Left lung (tissue), 10 donors: ENCODE data around the gene SCN1A. TPM values are rescaled to one million over a fixed set of nuclear protein-coding genes. Genes with fewer than 3 reads are reported as not detected.
A peak's percentile ranks its signal among the peaks of the same experiment; 100 is the strongest.

Experiments
- ATAC-seq: fragments of 200-7000 bp; cut with Tn5 transposase; one replicate; pipeline ENCODE4 v1.9.1; 2020; ENCODE audit warnings: moderate library complexity
- DNase-seq, 4 donors: peaks; one replicate each; pipeline ENCODE4 v3.0.0-alpha.2; 2013 to 2020
- H3K27ac ChIP-seq, 2 donors: fragments of 200-600 bp; sonication (generic) in 1 of 2; one replicate each; pipeline versions ENCODE4 v1.5.0 to v1.8.0; 2020 to 2021
- H3K27me3 ChIP-seq, 2 donors: fragments of 200-600 bp; sonication (generic) in 1 of 2; one replicate each; pipeline versions ENCODE4 v1.5.0 to v1.8.0; 2020 to 2021
- H3K36me3 ChIP-seq, 2 donors: fragments of 200-600 bp; sonication (generic) in 1 of 2; one replicate each; pipeline versions ENCODE4 v1.5.0 to v1.8.0; 2020 to 2021
- H3K4me1 ChIP-seq, 2 donors: fragments of 200-600 bp; one replicate each; pipeline ENCODE4 v1.8.0; 2021
- H3K4me3 ChIP-seq, 2 donors: fragments of 200-600 bp; sonication (generic) in 1 of 2; one replicate each; pipeline versions ENCODE4 v1.5.0 to v1.8.0; 2020 to 2021; ENCODE audit warnings: mild to moderate bottlenecking in 1 of 2
- H3K9me3 ChIP-seq, 2 donors: fragments of 200-600 bp; sonication (generic) in 1 of 2; one replicate each; pipeline versions ENCODE4 v1.5.0 to v1.8.0; 2020 to 2021
- CTCF ChIP-seq, 2 donors: fragments of 200-600 bp; sonication (generic) in 1 of 2; IDR thresholded peaks; one replicate each; pipeline versions ENCODE4 v1.5.0 to v1.8.0; 2021; ENCODE audit warnings: antibody characterized with exemption in 2 of 2
- intact Hi-C, 2 donors: fragments of 100-400 bp; cut with DNase I; formaldehyde crosslinking; loops; one replicate each; pipeline versions ENCODE4 v1.11.2 to v1.14.2; 2022
- polyA plus RNA-seq, 6 donors: library from polyadenylated mRNA; unstranded; fragments of 120-200 nt; gene quantifications; one replicate each; pipeline ENCODE4 v1.2.1, GENCODE V29; 2013; ENCODE audit not compliant: insufficient read length in 6 of 6
- total RNA-seq, 2 donors: library from RNA; stranded (reverse); fragmentation: NEBNext Ultra II Directional; extraction: Animal tissue kit (Norgen Biotek cat#: 25700); gene quantifications; one replicate each; pipeline ENCODE4 v1.2.1, GENCODE V29; 2021
- donor health status: DM: no; HTN: yes; CAD: no.
- donor health status: DM: no; HTN: no; CAD: no.

Gene SCN1A
- total and polyA plus RNA-seq, 8 donors: 0.60 to 18.0 (median 1.5) TPM

GRCh38 chr2:166128156-166128505 lies 311 bp upstream of the SCN1A start:
- Histone ChIP-seq H3K27ac (no peak overlapping the region), H3K9me3 (no peaks in the 10 kb centered on the region), H3K36me3 (no peaks in the 10 kb centered on the region), H3K4me3 (no peak overlapping the region), H3K4me1 (no peaks in the 10 kb centered on the region), H3K27me3 (no peaks in the 10 kb centered on the region)
- intact Hi-C loops: loop anchor here in 1 of 2 donors (5.0 kb wide), 1 partner anchor 71 kb away; no protein-coding TSS in a partner anchor
- TF ChIP-seq CTCF (IDR thresholded peaks at IDR 0.05): no peak
- DNase-seq: no peak
- no peak for ATAC-seq

DNA sequence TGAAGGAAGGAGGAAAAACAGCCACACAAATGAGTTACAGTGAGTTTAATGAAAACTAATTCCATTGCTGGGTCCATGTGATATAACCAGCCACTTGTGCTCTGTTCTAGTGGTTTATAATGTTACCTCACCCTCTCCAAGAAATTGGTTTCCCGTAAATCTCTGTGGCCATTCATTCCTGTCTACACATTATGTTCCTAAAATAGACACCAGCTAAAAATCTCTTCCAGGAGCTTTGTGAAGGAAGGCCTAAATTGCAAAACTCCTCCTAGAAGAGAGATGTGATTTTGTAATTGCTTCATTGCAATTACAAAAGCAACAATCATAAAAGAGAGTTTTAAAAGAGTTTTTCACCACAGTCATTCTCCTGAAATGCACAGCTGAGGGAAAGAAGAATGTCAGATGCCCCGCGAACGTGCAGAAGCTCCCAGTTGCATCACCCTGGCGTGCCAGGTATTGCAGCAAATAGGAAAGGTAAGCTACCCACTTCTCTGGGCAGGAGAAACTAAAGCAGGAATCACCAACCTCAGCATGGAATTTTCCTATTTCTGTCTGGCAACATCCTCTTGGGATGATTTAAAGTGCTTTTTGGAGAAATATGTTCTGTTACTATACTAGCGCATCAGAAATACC lies 1.7 kb downstream of the SCN1A start:
- TF ChIP-seq CTCF (IDR thresholded peaks at IDR 0.05): no peak
- Histone ChIP-seq H3K4me3 (peak overlapping the region in 1 of 2 donors; percentile 30), H3K36me3 (no peaks in the 10 kb centered on the region), H3K27me3 (no peaks in the 10 kb centered on the region), H3K27ac (peak overlapping the region; percentile 29 to 73), H3K4me1 (no peaks in the 10 kb centered on the region), H3K9me3 (no peaks in the 10 kb centered on the region)
- intact Hi-C loops: loop anchor here in 1 of 2 donors (5.0 kb wide), 1 partner anchor 69 kb away; no protein-coding TSS in a partner anchor
- ATAC-seq: peak; percentile 75
- no peak for DNase-seq

GRCh38 chr2:166125557-166125956 lies 2.3 kb downstream of the SCN1A start:
- DNase-seq (no peak), ATAC-seq (peak; percentile 81)
- Histone ChIP-seq H3K36me3 (no peaks in the 10 kb centered on the region), H3K27ac (peak overlapping the region; percentile 29 to 73), H3K27me3 (no peaks in the 10 kb centered on the region), H3K9me3 (no peaks in the 10 kb centered on the region), H3K4me3 (no peak overlapping the region), H3K4me1 (no peaks in the 10 kb centered on the region)
- intact Hi-C loops: loop anchor here in 1 of 2 donors (5.0 kb wide), 1 partner anchor 68 kb away; no protein-coding TSS in a partner anchor
- no peak for TF ChIP-seq CTCF (IDR thresholded peaks at IDR 0.05)

GRCh38 chr2:166118180-166118579 lies 9.6 kb downstream of the SCN1A start:
- intact Hi-C loops: no loop called here
- no peak overlapping the region for H3K27ac ChIP-seq
- no peak overlapping the region for H3K4me3 ChIP-seq
- ATAC-seq: peak; percentile 69
- no peaks in the 10 kb centered on the region for H3K9me3 ChIP-seq
- H3K4me1 ChIP-seq: no peaks in the 10 kb centered on the region
- H3K36me3 ChIP-seq: no peaks in the 10 kb centered on the region
- no peak for TF ChIP-seq CTCF (IDR thresholded peaks at IDR 0.05)
- no peak for DNase-seq
- H3K27me3 ChIP-seq: no peaks in the 10 kb centered on the region

- Histone ChIP-seq H3K4me3 (no peak overlapping the region), H3K4me1 (no peaks in the 10 kb centered on the region), H3K27ac (no peak overlapping the region), H3K9me3 (no peaks in the 10 kb centered on the region), H3K36me3 (no peaks in the 10 kb centered on the region), H3K27me3 (no peaks in the 10 kb centered on the region)
- DNase-seq (no peak), ATAC-seq (no peak)
- intact Hi-C loops: no loop called here
- TF ChIP-seq CTCF (IDR thresholded peaks at IDR 0.05): no peak
Observed at GRCh38 chr2:166117491-166117890, 10.3 kb downstream of the SCN1A start.
